Activated naive CD8-positive, alpha-beta T cell treated with anti-CD3 and anti-CD28 coated beads, Interleukin-2, amount 10 ng/mL, durations not matched to agents 7 days and 5 days (primary cell): Measurements from ENCODE around the gene CSTB. TPM values are rescaled to one million over a fixed set of nuclear protein-coding genes. Genes with fewer than 3 reads are reported as not detected.
"Not testable (repeated sequence)": the region's sequence is repeated elsewhere in the genome, so short reads cannot be mapped to it uniquely, and the experiment has no call there.

Experiments
- ATAC-seq: fragments of 150-1000 bp; cut with Tn5 transposase; one replicate; pipeline ENCODE4 v1.10.0; 2021; ENCODE audit warnings: low read depth, moderate library complexity
- POLR2A ChIA-PET: fragments of 350-600 bp; sonication (Branson Sonifier 250); formaldehyde crosslinking; loops from one replicate; lab custom pipeline; 2021; ENCODE audit warnings: antibody characterized with exemption; lab: Charles Lee
- DNase-seq: peaks from one replicate; pipeline ENCODE4 v3.0.0; 2021
- H3K27ac Mint-ChIP-seq: one replicate; pipeline ENCODE4 v1.8.0; 2022; ENCODE audit warnings: mild to moderate bottlenecking, mixed read lengths
- H3K27me3 Mint-ChIP-seq: one replicate; pipeline ENCODE4 v1.8.0; 2022; ENCODE audit warnings: mild to moderate bottlenecking, moderate library complexity, mixed read lengths
- H3K36me3 Mint-ChIP-seq: one replicate; pipeline ENCODE4 v1.8.0; 2021; ENCODE audit warnings: mild to moderate bottlenecking, mixed read lengths
- H3K4me1 Mint-ChIP-seq: one replicate; pipeline ENCODE4 v1.8.0; 2021; ENCODE audit warnings: mixed read lengths
- H3K4me3 Mint-ChIP-seq: one replicate; pipeline ENCODE4 v1.8.0; 2022; ENCODE audit warnings: mild to moderate bottlenecking, moderate library complexity, mixed read lengths
- H3K9me3 Mint-ChIP-seq: one replicate; pipeline ENCODE4 v1.8.0; 2021; ENCODE audit warnings: mixed read lengths
- total RNA-seq, 2 experiments: library from RNA; stranded (reverse); gene quantifications; one replicate each; pipeline ENCODE4 v1.2.3, GENCODE V29; 2021

Gene CSTB, protein sequence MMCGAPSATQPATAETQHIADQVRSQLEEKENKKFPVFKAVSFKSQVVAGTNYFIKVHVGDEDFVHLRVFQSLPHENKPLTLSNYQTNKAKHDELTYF
- 10 to 100 TPM; 59.5 to 60.2 TPM for total RNA-seq

- no peaks in the 10 kb centered on the region for H3K9me3 Mint-ChIP-seq
- POLR2A ChIA-PET, result no interaction called here
- H3K27ac Mint-ChIP-seq, result peak within 1 kb of the TSS; percentile 75
- H3K4me1 Mint-ChIP-seq, result peaks cover 40% of the 10 kb centered on the region
- H3K36me3 Mint-ChIP-seq, result peaks cover 23% of the 10 kb centered on the region
- peak; percentile 68 for ATAC-seq
- peak within 1 kb of the TSS; percentile 86 for H3K4me3 Mint-ChIP-seq
- H3K27me3 Mint-ChIP-seq, result no peaks in the 10 kb centered on the region
- peak; percentile 92 for DNase-seq
Observed at GRCh38 chr21:43775795-43776430, at the start of gene CSTB. Gene CSTB, minus strand, starts transcription at chr21:43776308. Its CDS starts 39 bp downstream, at chr21:43776269.

GRCh38 chr21:43825242-43825935 is 49.3 kb upstream of the CSTB start:
- no peak overlapping the region for H3K4me3 Mint-ChIP-seq
- H3K9me3 Mint-ChIP-seq, result no peaks in the 10 kb centered on the region
- H3K27ac Mint-ChIP-seq, result no peak overlapping the region
- no peak for DNase-seq
- no peak for ATAC-seq
- H3K36me3 Mint-ChIP-seq, result no peaks in the 10 kb centered on the region
- peaks cover 8% of the 10 kb centered on the region for H3K4me1 Mint-ChIP-seq
- H3K27me3 Mint-ChIP-seq, result peaks cover 19% of the 10 kb centered on the region
- POLR2A ChIA-PET, result no interaction called here

DNA sequence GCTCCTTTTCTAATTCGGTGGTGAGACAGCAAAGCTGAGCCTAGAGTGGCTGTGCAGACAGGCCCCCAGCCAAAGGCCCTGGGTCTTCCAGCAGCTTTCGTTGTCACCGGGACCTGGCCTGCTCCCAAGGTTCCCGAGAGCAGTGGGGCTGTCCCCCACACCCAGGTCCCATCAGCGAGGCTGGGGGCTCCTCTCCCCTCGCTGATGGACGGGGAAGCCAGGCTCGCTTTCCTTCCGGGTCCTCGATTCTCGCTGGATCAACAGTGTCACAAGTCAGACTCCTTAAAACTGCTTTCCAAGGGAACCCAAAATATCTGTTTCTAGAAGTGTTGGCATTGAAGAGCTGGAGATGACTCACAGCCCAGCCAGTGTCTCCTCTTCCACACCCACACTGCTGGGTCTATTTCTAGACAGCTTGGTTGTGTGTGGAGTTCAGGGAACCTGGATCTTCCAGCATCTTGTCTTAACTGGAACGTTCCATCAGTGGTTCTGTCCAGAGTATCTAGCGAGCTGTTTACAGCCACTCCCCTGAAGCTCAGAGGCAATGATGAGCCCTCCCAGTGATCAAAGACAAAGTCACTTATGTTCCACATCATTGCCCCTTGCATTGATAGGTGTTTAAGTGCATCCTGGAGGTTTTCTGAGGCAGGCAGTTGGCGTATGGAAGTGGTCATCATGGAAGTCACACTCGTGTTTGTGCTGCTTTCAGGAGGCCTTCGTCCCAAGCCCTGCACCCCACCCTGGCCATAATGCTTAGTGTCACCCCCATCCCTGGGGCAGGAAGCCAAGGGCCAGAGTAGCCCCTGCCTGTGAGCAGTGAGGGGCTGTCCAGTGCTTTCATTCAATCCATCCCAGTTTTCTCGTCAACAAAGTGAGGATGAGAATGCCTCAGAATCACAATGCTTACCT is 48.5 kb upstream of the CSTB start:
- peaks cover 16% of the 10 kb centered on the region for H3K27me3 Mint-ChIP-seq
- DNase-seq, result no peak
- H3K36me3 Mint-ChIP-seq, result no peaks in the 10 kb centered on the region
- H3K27ac Mint-ChIP-seq, result no peak overlapping the region
- ATAC-seq, result no peak
- POLR2A ChIA-PET, result no interaction called here
- H3K9me3 Mint-ChIP-seq, result no peaks in the 10 kb centered on the region
- no peak overlapping the region for H3K4me3 Mint-ChIP-seq
- peaks cover 7% of the 10 kb centered on the region for H3K4me1 Mint-ChIP-seq

DNA sequence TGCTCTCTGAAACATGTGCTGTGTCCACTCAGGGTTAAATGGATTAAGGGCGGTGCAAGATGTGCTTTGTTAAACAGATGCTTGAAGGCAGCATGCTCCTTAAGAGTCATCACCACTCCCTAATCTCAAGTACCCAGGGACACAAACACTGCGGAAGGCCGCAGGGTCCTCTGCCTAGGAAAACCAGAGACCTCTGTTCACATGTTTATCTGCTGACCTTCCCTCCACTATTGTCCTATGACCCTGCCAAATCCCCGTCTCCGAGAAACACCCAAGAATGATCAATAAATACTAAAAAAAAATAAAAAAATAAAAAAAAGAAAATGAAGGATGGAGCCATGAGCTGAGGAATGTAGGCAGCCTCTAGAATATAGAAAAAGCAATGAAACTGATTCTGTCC is 46.6 kb upstream of the CSTB start:
- DNase-seq, H3K4me1 Mint-ChIP-seq, H3K36me3 Mint-ChIP-seq, POLR2A ChIA-PET, H3K4me3 Mint-ChIP-seq, ATAC-seq, H3K27me3 Mint-ChIP-seq, H3K9me3 Mint-ChIP-seq, H3K27ac Mint-ChIP-seq: not testable (repeated sequence)

GRCh38 chr21:43822166-43822565 is 46.1 kb upstream of the CSTB start:
- POLR2A ChIA-PET, H3K36me3 Mint-ChIP-seq, H3K27me3 Mint-ChIP-seq, H3K4me3 Mint-ChIP-seq, ATAC-seq, DNase-seq, H3K27ac Mint-ChIP-seq, H3K4me1 Mint-ChIP-seq, H3K9me3 Mint-ChIP-seq: not testable (repeated sequence)

GRCh38 chr21:43820466-43820865 is 44.4 kb upstream of the CSTB start:
- H3K9me3 Mint-ChIP-seq, result peaks cover 3% of the 10 kb centered on the region
- no peak overlapping the region for H3K4me3 Mint-ChIP-seq
- H3K36me3 Mint-ChIP-seq, result peaks cover 6% of the 10 kb centered on the region
- no peak for ATAC-seq
- H3K4me1 Mint-ChIP-seq, result peaks cover 5% of the 10 kb centered on the region
- no peaks in the 10 kb centered on the region for H3K27me3 Mint-ChIP-seq
- DNase-seq, result no peak
- POLR2A ChIA-PET, result no interaction called here
- no peak overlapping the region for H3K27ac Mint-ChIP-seq

DNA sequence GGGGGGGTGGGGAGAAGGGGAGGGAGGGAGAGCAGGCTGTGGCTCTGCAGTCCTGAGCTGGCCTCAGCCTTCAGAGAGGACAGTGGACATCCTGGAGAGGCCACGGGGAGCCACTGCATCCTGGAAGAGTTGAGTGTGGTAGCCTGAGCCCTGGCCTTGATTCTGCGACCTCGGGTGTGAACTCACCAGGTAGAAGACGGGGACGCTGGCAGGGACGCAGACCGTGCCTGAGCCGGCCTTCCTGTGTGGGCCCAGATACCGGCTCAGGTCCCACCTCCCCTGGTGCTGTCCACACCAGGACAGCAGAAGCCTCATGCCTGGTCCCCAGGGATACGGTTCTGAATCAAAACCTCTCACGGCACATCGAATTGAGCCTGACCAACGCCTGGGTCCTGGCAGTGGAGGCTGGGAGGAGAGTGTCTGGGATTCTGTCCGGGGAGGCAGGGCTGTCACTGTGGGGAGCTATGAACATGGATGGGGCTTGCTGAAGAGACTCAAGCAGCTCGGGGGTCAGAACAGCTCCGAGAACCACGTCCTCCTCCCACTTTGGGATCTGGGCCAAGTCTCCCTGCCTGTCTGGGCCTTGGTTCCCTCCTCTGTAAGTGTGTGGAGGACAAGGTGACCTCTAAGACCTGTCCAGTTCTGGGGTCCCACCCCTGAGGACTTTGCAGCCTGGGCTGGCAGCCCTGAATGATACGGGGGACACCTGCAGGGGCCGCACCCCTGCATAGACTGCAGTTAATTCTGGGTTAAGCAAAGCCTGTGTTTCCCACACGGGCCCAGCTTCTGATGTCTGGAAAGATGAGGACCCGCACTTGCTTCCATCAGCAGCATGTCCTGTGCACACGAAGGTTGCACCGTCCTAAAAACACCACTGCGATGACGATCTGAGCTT is 43.6 kb upstream of the CSTB start:
- ATAC-seq, result no peak
- Mint-ChIP-seq H3K27me3 (no peaks in the 10 kb centered on the region), H3K4me3 (no peak overlapping the region), H3K36me3 (peaks cover 6% of the 10 kb centered on the region), H3K27ac (no peak overlapping the region), H3K4me1 (peaks cover 6% of the 10 kb centered on the region), H3K9me3 (peaks cover 3% of the 10 kb centered on the region)
- DNase-seq, result no peak
- POLR2A ChIA-PET, result no interaction called here

GRCh38 chr21:43818685-43819084 is 42.6 kb upstream of the CSTB start:
- Mint-ChIP-seq H3K27ac (no peak overlapping the region), H3K4me1 (peaks cover 7% of the 10 kb centered on the region), H3K36me3 (peaks cover 6% of the 10 kb centered on the region), H3K27me3 (no peaks in the 10 kb centered on the region), H3K4me3 (no peak overlapping the region), H3K9me3 (peaks cover 3% of the 10 kb centered on the region)
- ATAC-seq (no peak), DNase-seq (no peak)
- POLR2A ChIA-PET, result no interaction called here

DNA sequence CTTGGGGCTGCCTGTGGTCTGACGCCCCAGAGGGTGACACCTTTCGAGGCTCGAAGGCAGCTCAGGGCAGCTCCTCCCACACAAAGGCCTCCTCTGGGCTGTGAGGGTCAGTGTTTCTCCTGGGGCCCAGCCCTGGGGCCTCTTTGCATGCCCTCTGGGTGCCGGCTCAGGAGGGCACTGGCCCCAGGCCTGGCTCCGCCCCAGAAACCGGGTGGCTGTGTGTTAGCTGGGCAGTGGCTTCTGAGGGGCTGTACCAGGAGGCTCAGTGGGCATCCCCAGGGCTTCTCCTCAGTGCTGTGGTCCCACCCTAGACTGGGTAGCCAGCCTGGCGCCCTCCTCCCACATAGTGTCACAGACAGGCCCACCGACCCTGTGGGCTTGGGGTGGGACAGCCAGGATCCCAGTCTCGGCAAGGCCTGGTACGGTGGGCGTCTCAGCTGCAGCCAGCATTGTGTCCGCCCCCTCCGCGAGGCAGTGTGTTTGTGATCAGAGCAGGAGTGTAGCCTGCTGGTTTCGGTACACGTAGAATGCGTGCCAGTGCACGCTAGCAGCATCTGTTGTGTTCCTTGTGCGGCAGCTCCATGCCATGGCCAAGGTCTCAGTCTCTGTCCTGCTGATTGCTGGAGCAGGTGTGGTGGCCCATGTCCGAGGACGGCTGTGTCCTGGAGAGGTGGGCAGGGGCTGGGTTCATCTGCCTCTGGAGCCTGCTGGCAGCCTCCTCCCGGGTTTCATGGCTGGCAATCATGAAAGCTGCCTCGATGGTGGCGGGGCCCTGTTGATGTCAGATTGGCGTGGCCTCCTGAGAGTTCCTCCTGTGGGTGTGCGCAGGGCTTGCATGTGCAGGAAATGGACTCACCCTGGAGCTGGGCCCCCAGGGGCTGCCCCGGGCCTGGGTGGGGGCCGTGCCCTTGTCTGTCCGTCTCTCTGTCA is 41.3 kb upstream of the CSTB start:
- POLR2A ChIA-PET, result no interaction called here
- ATAC-seq (no peak), DNase-seq (no peak)
- H3K27ac Mint-ChIP-seq, result no peak overlapping the region
- H3K4me3 Mint-ChIP-seq, result no peak overlapping the region
- peaks cover 3% of the 10 kb centered on the region for H3K9me3 Mint-ChIP-seq
- H3K4me1 Mint-ChIP-seq, result peaks cover 10% of the 10 kb centered on the region
- H3K27me3 Mint-ChIP-seq, result no peaks in the 10 kb centered on the region
- peaks cover 6% of the 10 kb centered on the region for H3K36me3 Mint-ChIP-seq

DNA sequence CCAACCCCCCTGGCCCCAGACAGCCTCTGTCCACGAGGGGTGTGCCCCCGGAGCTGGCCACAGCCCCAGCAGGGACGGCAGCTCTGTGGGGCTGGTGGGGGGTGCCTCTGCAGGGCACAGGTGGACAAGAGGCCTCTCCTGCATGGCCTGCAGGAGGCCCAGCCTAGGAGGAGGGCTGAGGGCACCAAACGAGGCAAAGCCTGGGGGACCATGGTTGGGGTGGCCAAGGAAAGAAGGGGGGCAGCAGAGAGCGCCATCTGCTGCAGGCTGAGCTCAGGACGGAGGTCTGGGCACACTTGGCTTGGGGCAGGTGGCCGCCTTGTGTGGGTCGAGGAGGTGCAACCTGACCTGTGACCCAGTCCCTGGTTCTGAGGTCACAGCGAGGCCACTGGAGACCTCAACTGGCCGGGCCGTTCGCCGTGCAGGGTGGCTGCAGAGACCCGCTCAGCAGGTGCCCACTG is 40.5 kb upstream of the CSTB start:
- POLR2A ChIA-PET, result no interaction called here
- no peak overlapping the region for H3K27ac Mint-ChIP-seq

DNA sequence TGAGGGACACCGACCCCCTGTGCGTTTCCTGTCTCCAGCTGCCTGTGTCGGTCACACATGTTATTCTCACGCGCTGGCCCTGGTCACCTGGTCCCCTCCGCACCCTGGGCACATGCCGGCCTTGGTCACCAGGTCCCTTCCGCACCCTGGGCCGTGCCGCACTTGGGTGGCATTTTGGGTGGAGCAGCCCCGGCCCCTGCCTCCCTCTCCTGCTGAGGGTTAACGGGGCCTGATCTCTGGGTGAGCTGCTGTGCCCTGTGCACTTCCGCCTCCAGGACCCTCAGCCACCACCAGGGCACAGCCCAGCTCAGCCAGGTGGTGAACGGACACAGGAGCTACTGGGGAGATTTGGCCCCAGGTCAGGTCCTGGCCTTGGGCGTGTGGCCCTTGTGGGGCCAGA is 39.9 kb upstream of the CSTB start:
- Mint-ChIP-seq H3K4me1 (peaks cover 12% of the 10 kb centered on the region), H3K27me3 (no peaks in the 10 kb centered on the region), H3K36me3 (peaks cover 6% of the 10 kb centered on the region), H3K9me3 (peaks cover 3% of the 10 kb centered on the region), H3K27ac (no peak overlapping the region), H3K4me3 (no peak overlapping the region)
- DNase-seq (no peak), ATAC-seq (no peak)
- POLR2A ChIA-PET, result no interaction called here

More for the DNA sequence above, 40.5 kb upstream of the CSTB start:
- Mint-ChIP-seq H3K4me3 (no peak overlapping the region), H3K4me1 (peaks cover 11% of the 10 kb centered on the region), H3K27me3 (no peaks in the 10 kb centered on the region), H3K36me3 (peaks cover 6% of the 10 kb centered on the region), H3K9me3 (peaks cover 3% of the 10 kb centered on the region)
- DNase-seq (no peak), ATAC-seq (no peak)

DNA sequence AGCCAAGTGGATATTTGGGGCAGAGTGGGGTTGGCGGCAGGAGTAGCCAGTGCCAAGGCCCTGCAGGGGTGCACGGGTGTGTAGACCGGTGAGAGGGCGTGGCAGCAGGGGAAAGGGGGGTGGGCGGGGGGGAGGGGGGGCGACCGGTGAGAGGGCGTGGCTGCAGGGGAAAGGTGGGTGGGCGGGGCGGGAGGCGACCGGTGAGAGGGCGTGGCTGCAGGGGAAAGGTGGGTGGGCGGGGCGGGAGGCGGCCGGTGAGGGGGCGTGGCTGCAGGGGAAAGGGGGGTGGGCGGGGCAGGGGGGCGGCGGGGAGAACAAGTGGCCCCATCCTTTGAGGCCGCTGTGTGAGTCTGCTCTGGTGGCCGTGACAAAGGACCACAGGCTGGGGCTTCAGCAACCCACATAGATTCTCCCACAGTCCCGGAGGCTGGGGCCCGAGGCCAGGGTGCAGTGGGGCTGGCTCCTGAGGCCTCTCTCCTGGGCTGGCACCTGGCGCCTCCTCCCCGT is 39.1 kb upstream of the CSTB start:
- H3K27me3 Mint-ChIP-seq, result no peaks in the 10 kb centered on the region
- no peak overlapping the region for H3K4me3 Mint-ChIP-seq
- peaks cover 6% of the 10 kb centered on the region for H3K36me3 Mint-ChIP-seq
- peaks cover 3% of the 10 kb centered on the region for H3K9me3 Mint-ChIP-seq
- H3K4me1 Mint-ChIP-seq, result peaks cover 16% of the 10 kb centered on the region
- DNase-seq (no peak), ATAC-seq (no peak)
- POLR2A ChIA-PET, result no interaction called here
- peak overlapping the region; percentile 39 for H3K27ac Mint-ChIP-seq
